HG03521 (cell line): ENCODE measurements around the gene ABCC3.

Experiments
- ATAC-seq: cut with Tn5 transposase; IDR thresholded peaks from one replicate; pipeline ENCODE4 v1.9.1; 2021; ENCODE audit warnings: mild to moderate bottlenecking, moderate library complexity; ENCODE audit not compliant: unreplicated experiment

ABCC3 gene

DNA sequence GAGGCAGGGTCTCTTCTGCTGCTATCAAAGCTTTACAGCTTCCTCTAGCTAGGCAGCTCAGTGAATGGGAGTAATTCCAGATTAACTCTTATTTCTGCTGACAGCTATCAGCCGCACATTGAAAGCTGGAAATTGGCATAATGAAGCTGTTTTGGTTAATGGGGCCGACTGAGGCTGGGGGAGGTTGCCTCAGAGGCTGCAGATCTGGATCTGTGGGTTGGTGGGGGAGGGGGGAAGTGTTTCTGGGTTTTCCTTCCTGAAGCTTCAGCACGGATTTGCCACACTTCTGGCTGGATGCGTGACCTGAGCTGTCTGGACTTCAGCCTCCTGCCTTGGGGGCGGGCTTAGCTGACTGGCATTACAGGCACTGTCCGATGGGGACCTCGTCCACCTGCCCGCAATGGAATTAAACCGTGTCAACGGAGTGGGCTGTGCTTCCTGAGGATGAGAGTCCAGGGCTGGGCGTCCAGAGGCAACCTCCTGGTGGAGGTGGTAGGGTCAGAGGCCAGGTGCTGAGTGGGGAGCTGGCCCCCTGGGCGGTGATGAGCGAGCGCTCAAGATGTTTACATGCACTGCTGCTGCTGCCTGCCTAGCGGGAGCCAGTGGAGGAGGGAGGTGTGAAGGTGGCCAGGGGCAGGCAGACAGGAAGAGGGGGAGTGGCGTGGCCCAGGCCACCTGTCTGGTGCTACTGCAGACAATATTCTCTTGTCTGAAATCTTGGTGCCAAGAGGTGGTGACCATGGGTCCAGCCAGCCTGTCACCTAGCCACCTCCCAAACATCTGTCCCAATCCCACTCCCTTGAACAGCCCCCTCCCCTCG is 6.7 kb upstream of the ABCC3 start:
- no peak for ATAC-seq

DNA sequence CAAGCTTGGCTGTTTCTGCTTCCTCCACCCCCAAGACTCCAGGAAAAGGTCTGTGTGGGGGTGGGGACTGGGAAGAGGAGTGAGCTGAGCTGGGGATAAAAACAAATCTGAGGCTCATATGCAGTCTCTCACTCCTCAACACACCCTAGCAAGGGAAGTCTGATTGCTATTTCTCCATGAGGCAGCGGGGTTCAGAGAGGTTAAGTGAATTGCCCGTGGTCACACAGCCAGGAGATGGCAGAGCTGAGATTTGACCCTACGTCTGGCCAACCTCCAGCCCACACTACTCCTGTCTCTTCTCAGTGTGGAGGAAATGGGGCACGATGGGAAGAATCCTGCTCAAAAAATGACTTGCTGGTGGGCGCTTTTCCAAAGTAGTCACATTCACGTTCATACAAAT is 4.8 kb upstream of the ABCC3 start:
- no peak for ATAC-seq

DNA sequence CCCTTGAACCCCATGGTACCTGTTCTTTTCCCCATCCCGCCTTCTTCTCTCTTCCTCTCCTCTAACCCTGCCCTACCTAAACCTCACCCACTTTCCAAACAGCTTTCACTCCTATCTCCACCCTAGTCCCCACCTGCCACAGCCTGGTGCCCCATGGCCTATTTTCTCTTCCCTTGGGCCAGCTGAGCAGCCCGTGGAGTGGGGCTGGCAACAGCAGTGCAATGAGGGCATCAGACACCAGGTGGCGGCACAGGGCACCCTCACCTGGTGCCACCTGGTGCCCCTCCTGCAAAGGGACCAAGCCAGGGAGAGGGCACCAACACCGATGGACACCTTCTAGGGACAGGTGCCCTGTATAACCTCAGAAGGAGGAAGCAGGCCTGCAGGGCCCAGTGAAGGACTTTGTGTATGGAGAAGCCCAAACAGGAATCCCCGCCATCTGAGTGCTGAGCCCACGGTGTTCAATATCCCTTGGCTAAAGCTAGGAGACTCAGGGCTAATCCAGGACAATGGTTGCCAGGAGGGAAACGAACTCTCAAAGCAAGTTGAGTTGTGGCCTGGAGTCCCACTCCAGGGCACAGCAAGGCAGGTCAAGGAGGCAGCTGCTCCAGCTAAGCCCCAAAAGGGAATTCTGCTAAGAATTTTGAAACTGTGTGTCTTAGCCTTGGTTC is 4.0 kb upstream of the ABCC3 start:
- no peak for ATAC-seq

DNA sequence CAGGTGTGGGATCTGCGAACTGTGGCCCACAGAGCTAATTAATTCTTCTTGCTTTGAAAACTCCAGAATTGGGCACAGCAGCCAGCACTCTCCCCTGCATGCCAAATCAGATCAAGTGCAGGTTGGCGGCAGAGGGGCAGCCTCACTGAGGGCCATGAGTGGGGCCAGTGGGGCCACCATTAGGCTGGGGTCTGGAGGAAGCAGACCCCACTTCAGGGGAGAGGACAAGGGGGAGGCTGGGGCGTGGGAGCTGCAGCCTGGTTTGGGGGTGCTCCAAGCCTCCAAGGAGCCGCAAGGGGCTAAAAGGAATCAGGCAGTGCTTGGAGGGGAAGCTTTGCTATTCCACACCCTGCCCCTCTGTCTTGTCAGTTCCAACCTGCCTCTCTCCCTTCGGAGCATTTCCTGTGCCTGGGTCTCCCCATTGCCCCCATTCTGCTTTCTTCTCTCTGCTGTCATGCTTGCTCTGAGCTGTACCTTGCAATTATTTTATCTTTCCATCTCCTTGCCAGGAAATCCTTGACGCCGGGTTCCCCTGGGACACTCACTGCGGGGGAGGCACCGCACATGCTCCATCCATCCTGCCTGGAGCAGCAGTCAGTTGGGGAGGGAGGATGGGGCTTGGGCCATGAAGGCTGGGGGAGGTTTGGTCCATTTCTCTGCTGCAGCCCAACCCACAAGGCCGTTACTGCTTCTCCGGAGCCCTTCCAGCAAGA is 3.3 kb upstream of the ABCC3 start:
- ATAC-seq = no peak

DNA sequence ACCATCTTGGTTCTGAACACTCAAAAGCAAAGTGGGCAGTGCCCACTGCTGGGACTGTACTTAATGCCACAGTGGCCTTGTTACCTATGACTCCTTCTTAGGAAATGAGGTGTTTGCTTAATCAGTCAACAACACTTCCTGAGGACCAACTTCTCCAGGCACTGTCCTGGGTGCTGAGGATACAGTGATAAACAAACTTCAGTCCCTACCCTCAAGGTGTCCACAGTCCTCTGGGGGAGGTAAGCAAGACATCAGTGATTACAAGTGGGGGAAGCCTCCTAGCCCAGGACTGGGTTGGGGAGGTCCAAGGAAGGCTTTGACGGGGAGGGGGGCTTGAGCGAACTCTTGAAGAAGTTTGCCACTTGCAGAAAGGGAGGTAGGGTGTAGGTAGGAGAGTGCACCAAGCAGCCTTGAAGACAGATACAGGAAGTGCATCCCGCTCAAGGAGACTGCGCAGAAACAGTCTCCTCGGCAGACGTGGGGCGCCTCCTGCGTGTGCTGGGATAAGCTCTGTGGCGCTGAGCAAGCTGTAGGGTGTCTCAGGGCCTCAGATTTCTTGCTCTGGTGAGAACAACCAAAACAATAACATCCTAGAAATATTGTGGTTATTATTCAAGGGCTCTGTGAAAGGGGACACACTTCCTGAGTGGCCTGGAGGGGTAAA is 2.6 kb upstream of the ABCC3 start:
- no peak for ATAC-seq

DNA sequence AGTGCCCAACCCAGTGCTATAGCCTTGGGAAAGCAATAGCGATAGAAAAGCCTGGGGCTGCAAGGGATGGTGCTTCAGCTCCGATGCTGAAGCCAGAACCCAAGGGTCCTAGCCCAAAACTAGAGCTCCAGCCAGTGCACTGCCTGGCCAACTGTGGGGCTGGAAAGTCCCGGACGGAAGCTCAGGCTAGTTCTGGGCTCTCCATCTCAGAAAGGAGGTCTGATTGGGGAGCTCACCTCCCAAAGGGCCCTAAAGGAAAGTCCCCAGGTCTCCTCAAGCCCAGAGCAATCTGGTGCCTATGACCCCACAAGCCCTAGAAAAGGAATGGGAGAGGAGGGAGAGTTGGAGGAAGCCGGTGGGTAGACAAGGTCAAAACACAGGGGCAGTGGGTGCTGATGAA is 2.0 kb upstream of the ABCC3 start:
- no peak for ATAC-seq

DNA sequence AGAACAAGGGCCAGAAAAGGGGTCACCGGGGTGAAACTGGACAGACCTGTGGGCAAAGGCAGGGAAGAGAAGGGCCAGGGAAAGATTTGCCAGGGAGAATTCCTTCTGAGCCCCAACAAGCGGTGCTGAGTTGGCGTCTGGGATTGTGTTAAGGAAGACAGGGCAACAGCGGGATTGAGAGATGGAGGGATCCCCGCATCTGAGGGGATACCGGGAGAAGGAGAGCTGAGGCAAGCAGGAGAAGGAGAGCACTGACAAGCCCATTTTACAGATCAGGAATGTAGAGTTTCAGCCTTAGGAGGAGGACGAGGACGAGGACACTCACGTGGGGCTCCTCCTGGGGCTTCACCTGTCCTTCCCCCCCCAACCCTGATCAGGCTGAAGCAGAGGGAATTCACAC is 998 bp upstream of the ABCC3 start:
- ATAC-seq = no peak

DNA sequence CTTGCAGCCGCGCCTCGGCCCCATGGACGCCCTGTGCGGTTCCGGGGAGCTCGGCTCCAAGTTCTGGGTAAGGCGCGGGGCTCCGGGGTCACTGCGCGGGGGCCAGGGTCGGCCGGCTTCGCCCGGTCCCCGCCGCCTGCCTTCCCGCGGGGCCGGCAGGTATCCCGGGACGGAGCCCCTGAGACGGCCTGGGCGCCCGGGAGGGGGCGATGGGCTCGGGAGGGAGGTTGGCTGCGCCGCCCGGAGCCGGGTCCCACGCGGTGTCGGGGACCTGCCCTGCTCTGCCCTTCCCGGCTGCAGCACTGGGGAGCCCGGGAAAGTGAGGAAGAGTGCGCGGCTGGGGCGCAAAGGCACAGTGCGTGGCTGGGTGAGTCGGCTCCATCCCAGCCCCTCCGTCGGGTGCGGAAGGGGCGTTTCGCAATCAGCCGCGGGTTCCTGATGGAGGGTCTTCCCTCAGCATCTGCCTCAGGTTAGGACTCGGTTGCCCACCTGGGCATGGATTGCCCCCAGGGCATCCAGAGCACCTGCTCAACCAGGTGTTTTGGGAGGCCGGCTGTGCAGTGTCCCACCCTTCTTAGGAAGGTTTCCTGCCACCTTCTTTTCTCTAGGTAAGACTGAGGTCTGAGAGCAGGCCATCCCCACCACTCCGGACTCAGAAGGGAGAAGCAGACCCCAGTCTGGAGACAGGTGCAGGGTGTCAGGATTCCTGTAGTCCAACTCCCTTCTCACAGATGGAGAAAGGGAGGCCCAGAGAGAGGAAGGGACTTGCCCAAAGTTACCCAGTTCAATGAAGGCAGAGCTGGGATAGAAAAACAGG is 442 bp downstream of the ABCC3 start:
- ATAC-seq = no peak

DNA sequence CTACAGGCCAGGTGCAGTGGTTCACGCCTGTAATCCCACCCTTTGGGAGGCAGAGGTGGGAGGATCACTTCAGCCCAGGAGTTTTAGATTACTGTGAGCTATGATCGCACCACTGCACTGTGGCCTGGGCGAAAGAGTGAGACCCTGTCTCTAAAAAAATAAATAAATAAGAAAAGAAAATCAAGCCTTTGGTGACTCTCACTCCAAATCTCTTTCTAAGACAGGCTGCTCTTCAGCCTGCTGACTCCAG is 976 bp downstream of the ABCC3 start:
- no peak for ATAC-seq

DNA sequence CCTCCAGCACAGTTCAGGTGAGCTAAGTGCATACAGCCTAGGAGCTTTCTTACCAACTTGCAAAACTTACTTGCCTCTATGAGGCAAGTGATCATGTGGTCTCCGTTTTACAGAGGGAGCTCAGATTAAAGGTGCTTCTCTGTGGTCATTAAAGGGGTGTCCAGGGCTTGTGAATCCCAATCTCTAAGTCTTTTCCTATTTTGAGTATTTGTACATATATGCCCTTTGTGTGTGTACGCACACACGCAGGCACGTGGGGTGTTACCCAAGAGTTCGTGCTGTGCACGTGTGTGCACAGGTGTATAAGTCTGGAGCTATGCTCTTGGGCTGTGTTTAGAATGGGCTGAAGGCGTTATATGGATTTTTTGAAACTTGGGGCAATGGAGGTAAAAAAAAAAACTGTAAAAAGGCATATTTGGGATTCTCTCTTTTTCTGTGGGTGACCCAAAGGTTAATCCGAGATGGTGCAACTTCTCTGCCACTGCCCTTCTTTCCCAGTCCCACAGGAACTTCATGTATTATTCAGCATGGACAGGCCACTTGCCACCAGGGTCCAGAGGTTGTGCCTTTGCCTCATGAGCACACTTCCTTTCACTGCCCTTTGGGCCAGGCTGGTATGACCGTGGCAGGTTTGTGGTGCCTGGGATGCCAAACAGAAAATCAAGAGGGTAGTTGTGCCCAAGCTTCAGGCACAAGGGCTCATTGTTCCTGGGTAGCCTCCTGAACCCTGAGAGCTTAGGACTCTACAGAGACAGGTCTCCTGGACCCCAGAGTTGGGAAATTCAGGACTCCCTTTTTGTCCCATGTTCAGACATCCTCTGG is 1.5 kb downstream of the ABCC3 start:
- no peak for ATAC-seq

DNA sequence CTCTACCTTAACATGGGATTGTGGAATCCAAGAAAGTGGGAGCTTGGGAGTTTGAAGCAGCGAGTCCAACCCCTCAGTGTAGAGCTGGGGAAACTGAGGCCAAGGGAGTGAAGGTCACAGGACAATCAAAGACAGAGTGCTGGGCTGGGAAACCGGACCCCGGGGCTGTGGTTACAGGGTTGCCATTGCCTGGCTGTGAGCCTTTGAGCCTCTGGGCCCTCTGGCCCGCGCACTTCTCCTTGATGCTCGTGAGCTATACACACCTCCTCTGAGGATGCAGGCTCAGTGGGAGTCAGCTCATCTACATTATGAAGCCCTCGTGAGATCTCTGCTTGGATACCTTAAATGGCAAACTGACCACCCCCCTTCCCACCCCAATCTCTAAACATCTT is 2.1 kb downstream of the ABCC3 start:
- no peak for ATAC-seq

DNA sequence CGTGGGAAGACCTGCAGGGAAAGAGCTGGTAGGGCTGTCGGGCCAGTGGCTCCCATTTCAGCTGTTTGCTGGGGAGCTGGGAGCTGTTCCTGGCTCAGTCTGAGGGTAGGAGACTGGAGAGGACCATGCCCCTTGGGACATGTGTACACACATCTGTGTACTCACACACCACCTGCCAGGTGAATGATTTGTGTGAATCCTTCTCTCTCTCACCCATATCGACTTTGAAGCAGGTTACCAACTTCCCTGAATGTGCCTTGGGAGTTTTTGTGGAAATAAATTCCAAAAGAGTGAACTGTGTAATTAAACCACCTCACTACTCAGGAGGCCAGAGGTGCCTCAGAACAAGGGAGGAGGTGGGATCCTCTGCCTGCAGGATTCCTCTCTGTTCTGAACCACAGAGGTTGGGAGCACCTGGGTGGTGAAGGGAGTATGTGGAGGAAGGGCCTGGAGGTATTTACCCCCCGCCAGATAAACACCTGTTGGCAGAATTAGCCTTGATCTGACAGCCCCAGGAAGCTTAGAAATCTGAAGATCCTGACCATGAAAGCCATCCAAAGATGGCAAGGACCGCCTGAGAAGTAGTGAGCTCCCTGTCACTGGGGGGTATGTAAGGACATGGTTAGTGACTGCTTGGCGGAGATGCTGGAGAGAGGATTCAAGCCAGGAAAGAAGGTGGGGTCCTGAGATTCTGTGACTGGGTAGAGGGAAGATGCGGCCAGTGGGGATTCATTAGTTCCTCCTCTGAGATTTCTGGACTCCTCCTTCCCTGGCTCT is 3.3 kb downstream of the ABCC3 start:
- no peak for ATAC-seq

DNA sequence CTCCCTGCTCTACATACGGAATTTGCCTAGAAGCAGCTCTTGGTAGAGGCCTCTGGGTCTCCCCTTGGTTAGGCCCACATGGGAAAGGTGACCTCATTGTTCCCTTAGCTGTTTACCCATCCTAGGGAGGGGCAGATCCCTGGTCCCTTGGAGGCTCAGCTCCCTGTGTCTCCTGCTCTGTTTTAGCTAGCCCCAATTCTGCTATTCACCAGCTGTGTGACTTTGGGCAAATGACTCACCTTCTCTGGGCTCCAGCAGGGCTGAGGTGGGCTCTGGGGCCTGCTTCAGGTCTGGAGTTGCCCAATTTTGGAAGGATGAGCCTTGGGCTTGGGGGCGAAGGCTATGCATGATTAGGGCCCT is 3.9 kb downstream of the ABCC3 start:
- no peak for ATAC-seq

DNA sequence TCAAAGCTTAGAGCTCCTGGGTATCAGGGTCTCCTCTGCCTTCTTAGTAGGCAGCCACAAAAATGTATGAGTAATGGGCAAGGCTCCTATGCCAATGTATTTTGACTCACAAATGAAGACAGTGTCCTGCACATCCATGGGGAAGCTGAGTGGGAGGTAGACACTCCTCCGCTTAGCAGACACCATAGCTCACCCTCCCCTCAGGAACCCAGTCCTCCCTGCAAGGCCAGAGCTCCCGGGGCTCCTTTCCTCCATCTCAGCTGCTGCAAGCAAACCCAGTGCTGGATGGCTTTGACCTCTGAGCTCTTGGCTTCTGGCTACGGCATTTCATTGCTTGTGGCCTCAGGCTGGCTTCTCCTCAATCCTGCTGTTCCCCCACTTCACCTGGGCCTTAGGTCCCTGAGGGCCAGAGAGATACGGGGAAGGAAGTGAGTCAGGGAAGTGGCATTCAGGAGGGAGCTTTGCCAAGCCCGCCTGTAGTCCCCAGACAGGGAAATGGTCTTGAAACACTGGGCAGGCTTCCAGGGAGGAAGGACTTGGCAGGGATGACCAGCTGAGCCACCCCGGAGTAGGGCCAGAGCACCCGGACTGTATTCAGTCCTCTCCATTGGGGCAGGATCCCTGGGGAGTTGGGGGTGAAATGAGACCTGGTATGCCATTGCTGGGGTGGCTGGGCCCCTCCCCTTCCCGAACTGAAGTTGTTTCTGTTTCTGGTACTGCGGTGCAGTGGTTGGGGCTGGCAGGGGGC is 4.5 kb downstream of the ABCC3 start:
- no peak for ATAC-seq

DNA sequence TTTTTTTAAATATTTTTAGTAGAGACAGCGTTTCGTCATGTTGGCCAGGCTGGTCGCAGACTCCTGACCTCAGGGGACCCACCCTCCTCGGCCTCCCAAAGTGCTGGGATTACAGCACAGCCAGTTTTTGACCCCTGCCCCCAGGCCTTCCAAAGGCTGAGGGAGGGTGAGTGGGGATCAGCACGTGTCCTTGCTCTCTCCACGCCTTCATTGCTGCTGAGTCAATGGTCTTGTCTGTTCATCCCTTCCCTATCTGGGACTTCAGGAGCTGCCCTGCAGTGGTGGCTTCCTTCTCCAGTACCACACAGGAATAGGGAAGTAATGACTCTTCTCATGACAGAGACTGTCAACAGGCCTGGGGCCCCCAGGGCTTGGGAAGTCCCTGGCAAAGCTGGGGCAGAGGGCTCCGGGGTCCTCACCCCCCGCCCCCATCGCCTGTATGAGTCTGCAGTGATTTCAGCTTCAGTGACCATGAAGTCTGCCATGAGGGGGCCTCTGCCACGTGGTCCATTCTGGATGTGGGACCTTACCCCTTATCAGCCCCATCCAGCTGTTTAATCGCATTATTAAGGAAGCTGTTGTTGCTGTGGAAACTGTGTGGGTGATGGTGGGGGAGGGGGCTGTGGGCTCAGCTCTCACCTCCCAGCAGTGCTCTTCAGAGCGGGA is 6.1 kb downstream of the ABCC3 start:
- ATAC-seq = no peak

DNA sequence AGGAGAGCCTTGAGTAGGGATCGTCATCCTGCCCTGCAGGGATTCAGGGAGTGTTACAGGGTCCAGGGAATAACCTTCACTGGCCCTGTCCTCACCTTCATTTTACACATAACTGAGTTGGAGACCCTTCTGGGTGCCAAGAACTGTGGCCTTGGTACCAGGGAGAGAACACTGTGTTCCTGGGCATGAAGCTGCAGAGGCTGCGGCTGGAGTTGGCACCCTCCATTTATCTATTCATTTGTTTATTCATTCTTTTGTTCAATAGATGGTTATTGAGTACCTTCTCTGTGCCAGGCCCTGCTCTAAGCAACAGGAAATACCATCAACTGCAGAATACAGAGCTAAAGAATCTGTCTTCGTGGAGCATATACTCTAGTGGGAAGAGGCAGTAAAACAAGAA is 6.7 kb downstream of the ABCC3 start:
- ATAC-seq = no peak

DNA sequence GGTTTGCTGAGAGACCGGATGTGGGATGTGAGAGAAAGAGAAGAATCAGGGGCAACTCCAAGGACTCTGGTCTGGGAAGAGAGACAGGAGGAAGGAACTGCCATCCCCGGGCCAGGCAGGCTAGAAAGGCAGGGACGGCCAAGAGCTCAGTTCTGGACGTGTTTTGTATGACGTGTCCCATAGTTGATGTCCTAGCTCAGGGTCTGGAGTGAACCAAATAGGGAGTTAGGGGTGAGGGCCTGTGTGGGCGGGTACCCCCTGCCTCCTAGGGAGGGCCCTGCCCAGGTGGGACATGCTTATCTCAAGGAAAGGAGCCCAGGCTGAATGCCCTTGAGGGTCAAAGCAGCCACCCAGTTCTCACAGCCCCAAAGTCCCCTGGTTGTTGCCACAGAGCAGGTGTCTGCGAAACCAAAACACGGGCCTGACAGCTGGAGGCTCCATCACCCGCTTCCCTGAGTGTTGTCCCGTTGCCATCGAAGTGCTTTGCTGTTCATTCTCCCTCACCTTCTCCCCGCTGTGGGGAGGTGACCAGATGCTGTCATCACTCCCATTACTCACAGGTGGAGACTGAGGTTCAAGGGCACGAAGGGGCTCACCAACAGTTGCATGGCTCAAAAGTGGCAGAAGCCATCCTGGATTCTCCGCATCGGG is 7.5 kb downstream of the ABCC3 start:
- ATAC-seq = no peak
